ENCODE data around the gene USP53.

The USP53 gene

GRCh38 chr4:119189638-119190037 lies 22.9 kb upstream of the USP53 start:
- H3K4me3 ChIP-seq (ENCODE audit: low read depth, low read length) = no peak overlapping the region
- TF ChIP-seq CTCF (IDR thresholded peaks at IDR 0.05; ENCODE audit: borderline replicate concordance, insufficient read depth, low read depth, low read length) = no peak

- H3K4me3 ChIP-seq (ENCODE audit: low read depth, low read length) = no peak overlapping the region
- no peak for TF ChIP-seq CTCF (IDR thresholded peaks at IDR 0.05; ENCODE audit: borderline replicate concordance, insufficient read depth, low read depth, low read length)
Measured at GRCh38 chr4:119190354-119190753, 22.2 kb upstream of the USP53 start.

- H3K4me3 ChIP-seq (ENCODE audit: low read depth, low read length) = no peak overlapping the region
- no peak for TF ChIP-seq CTCF (IDR thresholded peaks at IDR 0.05; ENCODE audit: borderline replicate concordance, insufficient read depth, low read depth, low read length)
Measured at GRCh38 chr4:119191505-119191904, 21.0 kb upstream of the USP53 start.

GRCh38 chr4:119197772-119198212 lies 14.7 kb upstream of the USP53 start:
- H3K4me3 ChIP-seq (ENCODE audit: low read depth, low read length) = no peak overlapping the region
- TF ChIP-seq CTCF (IDR thresholded peaks at IDR 0.05; ENCODE audit: borderline replicate concordance, insufficient read depth, low read depth, low read length) = no peak

- H3K4me3 ChIP-seq (ENCODE audit: low read depth, low read length) = no peak overlapping the region
- no peak for TF ChIP-seq CTCF (IDR thresholded peaks at IDR 0.05; ENCODE audit: borderline replicate concordance, insufficient read depth, low read depth, low read length)
Measured at GRCh38 chr4:119204916-119205315, 7.6 kb upstream of the USP53 start.

- no peak for TF ChIP-seq CTCF (IDR thresholded peaks at IDR 0.05; ENCODE audit: borderline replicate concordance, insufficient read depth, low read depth, low read length)
- H3K4me3 ChIP-seq (ENCODE audit: low read depth, low read length) = no peak overlapping the region
Measured at GRCh38 chr4:119205690-119206089, 6.8 kb upstream of the USP53 start.

- H3K4me3 ChIP-seq (ENCODE audit: low read depth, low read length) = no peak overlapping the region
- TF ChIP-seq CTCF (IDR thresholded peaks at IDR 0.05; ENCODE audit: borderline replicate concordance, insufficient read depth, low read depth, low read length) = no peak
Measured at GRCh38 chr4:119206178-119206577, 6.3 kb upstream of the USP53 start.

All from GM12875 (cell line).